ENCODE data around the gene SLMAP.

- TF ChIP-seq GATA2 (IDR thresholded peaks at IDR 0.05; ENCODE audit: low read depth, low read length) (no peak), GATA3 (IDR thresholded peaks at IDR 0.05; ENCODE audit: low read depth, low read length) (no peak)
These were observed 173.9 kb downstream of the SLMAP start for GRCh38 chr3:57929988-57930387.

Measured in SH-SY5Y (cell line).